PFSK-1 (cell line): ENCODE data around the gene ASTL.

Experiments
- FOXP2 ChIP-seq: optimal IDR thresholded peaks from 2 replicates; pipeline ENCODE3; 2011; ENCODE audit warnings: borderline replicate concordance, control low read depth, inconsistent platforms; ENCODE audit not compliant: insufficient read depth; ENCODE audit errors: extremely low read length, extremely low read depth
- POLR2AphosphoS5 ChIP-seq: IDR thresholded peaks from 2 replicates; pipeline ENCODE4 v1.6.1; 2012; ENCODE audit warnings: low read depth, mild to moderate bottlenecking, control low read depth, low read length, moderate library complexity
- REST ChIP-seq, 2 experiments: IDR thresholded peaks; 2 replicates each; pipeline versions ENCODE4 v1.6.1 to v1.8.0; 2011 to 2012; ENCODE audit warnings: low read depth in 2 of 2, low read length in 2 of 2, control low read depth in 1 of 2, inconsistent platforms in 1 of 2, mild to moderate bottlenecking in 1 of 2, moderate library complexity in 1 of 2; ENCODE audit not compliant: insufficient read depth in 1 of 2
- SIN3A ChIP-seq: IDR thresholded peaks from 2 replicates; pipeline ENCODE4 v1.6.1; 2012; ENCODE audit warnings: mild to moderate bottlenecking, low read length, moderate library complexity, borderline replicate concordance; ENCODE audit not compliant: insufficient read depth
- TAF1 ChIP-seq: IDR thresholded peaks from 2 replicates; pipeline ENCODE4 v1.6.1; 2012; ENCODE audit warnings: low read length, control low read depth, borderline replicate concordance; ENCODE audit not compliant: insufficient read depth

ASTL gene

GRCh38 chr2:96135171-96135570 lies 3.1 kb downstream of the ASTL start:
- TF ChIP-seq FOXP2 (no peak), POLR2AphosphoS5 (no peak), TAF1 (no peak), REST (IDR thresholded peaks at IDR 0.05; ENCODE audit: insufficient read depth in 1 of 2, low read depth in 2 of 2, low read length in 2 of 2) (no peak), SIN3A (no peak)

GRCh38 chr2:96134421-96134820 lies 3.9 kb downstream of the ASTL start:
- TF ChIP-seq SIN3A (no peak), POLR2AphosphoS5 (no peak), TAF1 (no peak), FOXP2 (no peak), REST (IDR thresholded peaks at IDR 0.05; ENCODE audit: insufficient read depth in 1 of 2, low read depth in 2 of 2, low read length in 2 of 2) (no peak)

- no peak for TF ChIP-seq FOXP2
- no peak for TF ChIP-seq SIN3A
- no peak for TF ChIP-seq REST (IDR thresholded peaks at IDR 0.05; ENCODE audit: insufficient read depth in 1 of 2, low read depth in 2 of 2, low read length in 2 of 2)
- no peak for TF ChIP-seq POLR2AphosphoS5
- no peak for TF ChIP-seq TAF1
These were observed 6.2 kb downstream of the ASTL start for GRCh38 chr2:96131813-96132745.

- TF ChIP-seq TAF1 = no peak
- no peak for TF ChIP-seq FOXP2
- no peak for TF ChIP-seq SIN3A
- no peak for TF ChIP-seq POLR2AphosphoS5
- no peak for TF ChIP-seq REST (IDR thresholded peaks at IDR 0.05; ENCODE audit: insufficient read depth in 1 of 2, low read depth in 2 of 2, low read length in 2 of 2)
These were observed 7.0 kb downstream of the ASTL start for GRCh38 chr2:96131152-96131812.
